IMR-90 (cell line): Measurements from ENCODE around the gene CHPF. TPM values are rescaled to one million over a fixed set of nuclear protein-coding genes. Genes with fewer than 3 reads are reported as not detected.

Experiments used
- ATAC-seq: fragments of 200-7000 bp; cut with Tn5 transposase; 2 replicates; pipeline ENCODE4 v1.9.1; 2020; ENCODE audit warnings: low read depth, mild to moderate bottlenecking, moderate library complexity
- BruUV-seq: library from RNA; stranded (reverse); fragments of 400-500 nt; replicated peaks from 2 replicates; lab custom pipeline; 2021; lab: Mats Ljungman, UMichigan
- CTCF ChIA-PET: fragments of 300-600 bp; formaldehyde crosslinking; extraction: SDS; loops from one replicate; lab custom pipeline; 2021; ENCODE audit warnings: antibody characterized with exemption; lab: Yijun Ruan, JAX
- POLR2A ChIA-PET: fragments of 300-600 bp; sonication (Branson Sonifier 250); formaldehyde crosslinking; loops from one replicate; lab custom pipeline; 2022; ENCODE audit warnings: antibody characterized with exemption; ENCODE audit not compliant: unreplicated experiment; lab: Charles Lee
- DNase-seq: peaks from one replicate; pipeline ENCODE4 v3.0.0; 2013
- H2AFZ ChIP-seq: replicated peaks from 2 replicates; pipeline ENCODE3; 2013; ENCODE audit warnings: low read length, mild to moderate bottlenecking; ENCODE audit not compliant: poor library complexity
- H2AK5ac ChIP-seq: 2 replicates; pipeline ENCODE4 v1.6.1; 2013; ENCODE audit warnings: low read depth, low read length, inconsistent platforms
- H2AK9ac ChIP-seq: replicated peaks from 2 replicates; pipeline ENCODE3; 2013; ENCODE audit warnings: mild to moderate bottlenecking, low read depth, low read length, moderate library complexity; ENCODE audit not compliant: poor library complexity
- H2BK120ac ChIP-seq: 2 replicates; pipeline ENCODE4 v1.6.1; 2013; ENCODE audit warnings: low read depth, low read length, inconsistent platforms
- H2BK15ac ChIP-seq: 3 replicates; pipeline ENCODE4 v1.6.1; 2013; ENCODE audit warnings: low read depth, low read length, inconsistent platforms
- H2BK20ac ChIP-seq: 2 replicates; pipeline ENCODE4 v1.6.1; 2013; ENCODE audit warnings: low read depth, mild to moderate bottlenecking, inconsistent platforms, low read length, moderate library complexity
- H2BK5ac ChIP-seq: 2 replicates; pipeline ENCODE4 v1.6.1; 2013; ENCODE audit warnings: mild to moderate bottlenecking, low read depth, low read length, inconsistent platforms; ENCODE audit not compliant: poor library complexity, severe bottlenecking
- H3K14ac ChIP-seq: replicated peaks from 2 replicates; pipeline ENCODE4 v1.6.1; 2013; ENCODE audit warnings: low read depth, low read length, inconsistent platforms
- H3K18ac ChIP-seq: 2 replicates; pipeline ENCODE4 v1.6.1; 2013; ENCODE audit warnings: low read depth, low read length, control low read depth
- H3K23ac ChIP-seq: 2 replicates; pipeline ENCODE4 v1.6.1; 2013; ENCODE audit warnings: low read depth, low read length, inconsistent platforms
- H3K27ac ChIP-seq: 2 replicates; pipeline ENCODE4 v1.5.1; 2013; ENCODE audit warnings: mild to moderate bottlenecking, control low read depth, low read length; ENCODE audit not compliant: insufficient read depth
- H3K27me3 ChIP-seq: 2 replicates; pipeline ENCODE4 v1.6.1; 2013; ENCODE audit warnings: low read length; ENCODE audit not compliant: control insufficient read depth, insufficient read depth
- H3K36me3 ChIP-seq: 2 replicates; pipeline ENCODE4 v1.6.1; 2013; ENCODE audit warnings: low read length, mixed read lengths; ENCODE audit not compliant: control insufficient read depth, insufficient read depth
- H3K4ac ChIP-seq: 2 replicates; pipeline ENCODE4 v1.6.1; 2013; ENCODE audit warnings: low read depth, low read length, inconsistent platforms
- H3K4me1 ChIP-seq: 2 replicates; pipeline ENCODE4 v1.6.1; 2013; ENCODE audit warnings: low read length, mixed read lengths; ENCODE audit not compliant: control insufficient read depth, insufficient read depth
- H3K4me2 ChIP-seq: 2 replicates; pipeline ENCODE4 v1.6.1; 2013; ENCODE audit warnings: low read depth, mild to moderate bottlenecking, control low read depth, low read length, moderate library complexity
- H3K4me3 ChIP-seq: 2 replicates; pipeline ENCODE4 v1.5.1; 2013; ENCODE audit warnings: low read depth, mild to moderate bottlenecking, control low read depth, low read length, moderate library complexity; ENCODE audit not compliant: insufficient read depth
- H3K56ac ChIP-seq: 2 replicates; pipeline ENCODE4 v1.6.1; 2013; ENCODE audit warnings: low read length, inconsistent platforms; ENCODE audit not compliant: insufficient read depth; ENCODE audit errors: extremely low read depth
- H3K79me1 ChIP-seq, 2 experiments: 2 replicates each; pipeline ENCODE4 v1.6.1; 2013; ENCODE audit warnings: low read length in 2 of 2, inconsistent platforms in 1 of 2, low read depth in 1 of 2
- H3K9ac ChIP-seq: 2 replicates; pipeline ENCODE4 v1.6.1; 2013; ENCODE audit warnings: low read depth, low read length, control low read depth
- H3K9me1 ChIP-seq: 2 replicates; pipeline ENCODE4 v1.6.1; 2013; ENCODE audit warnings: low read length, inconsistent platforms; ENCODE audit not compliant: insufficient read depth
- H3K9me3 ChIP-seq: 2 replicates; pipeline ENCODE4 v1.6.1; 2013; ENCODE audit warnings: low read length; ENCODE audit not compliant: control insufficient read depth, insufficient read depth
- H4K20me1 ChIP-seq: 2 replicates; pipeline ENCODE4 v1.6.1; 2013; ENCODE audit warnings: low read length, inconsistent platforms; ENCODE audit not compliant: insufficient read depth
- H4K5ac ChIP-seq: 2 replicates; pipeline ENCODE4 v1.6.1; 2013; ENCODE audit warnings: mild to moderate bottlenecking, low read depth, low read length, control low read depth
- H4K8ac ChIP-seq, 2 experiments: 2 replicates each; pipeline ENCODE4 v1.6.1; 2013; ENCODE audit warnings: low read depth in 2 of 2, low read length in 2 of 2, control low read depth in 1 of 2, inconsistent platforms in 1 of 2
- H4K91ac ChIP-seq: 2 replicates; pipeline ENCODE4 v1.6.1; 2013; ENCODE audit warnings: low read depth, low read length, inconsistent platforms; ENCODE audit not compliant: insufficient read depth
- CEBPB ChIP-seq: IDR thresholded peaks from 2 replicates; pipeline ENCODE4 v1.6.1; 2012; ENCODE audit warnings: low read depth, low read length, improper control_type of control experiment
- CHD1 ChIP-seq: IDR thresholded peaks from 2 replicates; pipeline ENCODE4 v1.6.1; 2012; ENCODE audit warnings: low read depth, low read length, improper control_type of control experiment
- MAFK ChIP-seq: IDR thresholded peaks from 2 replicates; pipeline ENCODE4 v1.6.1; 2012; ENCODE audit warnings: low read depth, low read length, improper control_type of control experiment
- MAZ ChIP-seq: IDR thresholded peaks from 2 replicates; pipeline ENCODE4 v1.6.1; 2012; ENCODE audit warnings: low read depth, mild to moderate bottlenecking, low read length, improper control_type of control experiment, moderate library complexity, borderline replicate concordance
- MXI1 ChIP-seq: IDR thresholded peaks from 2 replicates; pipeline ENCODE4 v1.6.1; 2012; ENCODE audit warnings: low read depth, mild to moderate bottlenecking, low read length, moderate library complexity, borderline replicate concordance
- NFE2L2 ChIP-seq: fragments of 150-350 bp; IDR thresholded peaks from 2 replicates; pipeline ENCODE4 v1.6.1; 2016; ENCODE audit warnings: low read depth, mild to moderate bottlenecking, low read length
- POLR2A ChIP-seq: IDR thresholded peaks from 2 replicates; pipeline ENCODE4 v1.6.1; 2012; ENCODE audit warnings: mild to moderate bottlenecking, low read depth, low read length
- RAD21 ChIP-seq: IDR thresholded peaks from 2 replicates; pipeline ENCODE4 v1.6.1; 2012; ENCODE audit warnings: low read length, improper control_type of control experiment
- SMC3 ChIP-seq: fragments of 150-350 bp; IDR thresholded peaks from 2 replicates; pipeline ENCODE4 v1.6.1; 2016; ENCODE audit warnings: low read depth, mild to moderate bottlenecking, antibody characterized with exemption, low read length, moderate library complexity
- WGBS, 2 experiments: methylation state at CpG; one replicate each; pipeline versions ENCODE4 v1.1.5 to v1.1.7; 2013; ENCODE audit warnings: missing lambda C conversion rate in 2 of 2; ENCODE audit not compliant: insufficient read length in 1 of 2; ENCODE audit errors: extremely low coverage in 2 of 2; 5-methylcytosine and 5-hydroxymethylcytosine counted together
- dilution Hi-C: fragments of 300-500 bp; cut with HindIII; formaldehyde crosslinking; loops from one replicate; pipeline ENCODE4 v1.14.3; 2018; ENCODE audit warnings: low sequenced_read_pairs; ENCODE audit not compliant: unreplicated experiment
- in situ Hi-C: fragments of 300-500 bp; cut with MboI; formaldehyde crosslinking; loops from 3 replicates; pipeline ENCODE4 v1.14.3; 2019; ENCODE audit warnings: low sequenced_read_pairs, inconsistent platforms, mixed read lengths
- intact Hi-C: fragments of 100-400 bp; cut with micrococcal nuclease; formaldehyde crosslinking; loops from 2 replicates; pipeline ENCODE4 v1.10.0; 2022
- polyA plus RNA-seq, 3 experiments: library from polyadenylated mRNA; depleted of rRNA; stranded (reverse); fragments of >200 nt; gene quantifications; 2 replicates each; pipeline ENCODE4 v1.2.3, GENCODE V29; 2012; ENCODE audit warnings: low replicate concordance in 1 of 3
- total RNA-seq: library from RNA; depleted of rRNA; stranded (reverse); fragments of >200 nt; gene quantifications from 2 replicates; pipeline ENCODE4 v1.2.3, GENCODE V29; 2012
- TF ChIP-seq, protein P1 (sequence below): fragments of 150-350 bp; IDR thresholded peaks from 2 replicates; pipeline ENCODE4 v1.6.1; 2016; ENCODE audit warnings: low read depth, mild to moderate bottlenecking, low read length, moderate library complexity, borderline replicate concordance
- TF ChIP-seq, protein P2 (sequence below): fragments of 150-350 bp; IDR thresholded peaks from 2 replicates; pipeline ENCODE4 v1.6.1; 2017; ENCODE audit warnings: mild to moderate bottlenecking, antibody characterized with exemption, low read length, low read depth

Gene CHPF
- total and polyA plus RNA-seq, 2 of the 4 experiments (the other 2 are of a cell fraction) = 24.0 to 115 TPM

DNA sequence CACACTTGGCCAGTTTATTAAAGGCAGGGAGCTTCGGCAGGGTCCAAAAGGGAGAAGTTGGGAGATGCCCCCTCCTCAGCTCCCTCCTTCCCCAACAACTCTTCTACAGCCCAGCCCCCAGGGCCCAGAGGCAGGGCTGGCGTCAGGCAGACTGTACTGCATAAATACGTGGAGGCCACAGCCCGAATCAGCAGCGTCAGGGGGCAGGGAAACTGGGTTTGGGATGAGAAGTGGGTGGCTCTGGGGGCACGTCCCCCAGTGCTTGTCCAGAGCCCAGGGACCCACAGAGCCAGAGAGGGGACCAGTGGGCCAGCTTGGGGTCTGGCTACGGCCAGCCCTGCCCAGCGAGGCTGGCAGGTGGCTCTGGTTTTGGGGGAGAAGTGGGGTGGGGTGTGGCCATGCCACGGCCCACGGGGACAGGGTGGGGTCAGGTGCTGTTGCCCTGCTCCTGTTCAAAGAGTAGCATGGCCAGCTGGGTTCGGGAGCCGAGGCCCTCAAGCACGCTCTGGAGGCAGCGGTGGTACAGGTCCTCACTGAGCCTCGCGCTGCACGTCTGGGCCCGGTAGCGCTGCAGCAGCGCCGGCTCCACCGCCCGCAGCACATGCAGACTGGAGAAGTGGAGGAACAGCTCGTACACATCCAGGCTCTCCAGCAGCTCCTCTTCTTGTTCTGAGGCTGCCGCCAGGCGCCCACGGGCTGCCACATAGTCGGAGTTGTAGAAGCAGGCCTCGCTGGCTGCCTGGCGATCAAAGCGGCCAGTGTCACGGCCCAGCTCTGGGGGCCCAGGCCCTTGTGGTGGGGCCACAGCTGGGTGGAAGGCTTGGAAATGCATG lies 4.4 kb downstream of the CHPF start (continued):
- TF ChIP-seq MAZ (no peak), CHD1 (no peak)

DNA sequence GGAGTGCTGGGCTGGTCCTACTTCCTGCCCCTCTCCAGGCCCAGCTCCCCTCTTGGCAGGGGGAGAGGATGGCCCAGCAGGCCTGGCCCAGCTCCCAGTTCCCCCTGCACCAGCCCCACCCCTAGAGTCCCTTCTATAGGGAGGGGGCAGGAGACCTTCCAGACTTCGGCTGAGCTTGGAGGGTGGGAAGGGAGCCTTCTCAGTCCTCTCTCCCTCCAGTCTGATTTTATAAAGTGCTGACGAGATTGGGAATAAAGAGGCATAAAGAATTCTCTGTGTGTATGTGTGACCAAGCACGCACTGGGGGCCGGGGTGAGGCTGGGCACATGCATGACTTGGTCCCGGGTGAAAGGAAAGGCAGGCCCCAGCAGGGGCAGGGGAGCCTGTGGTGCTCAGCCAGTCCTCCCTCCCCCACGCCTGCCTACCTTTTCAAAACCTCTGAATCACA lies 5.1 kb downstream of the CHPF start:
- in situ Hi-C loops (no loop called here), intact Hi-C loops (no loop called here), dilution Hi-C loops (no loop called here)
- peaks cover 24% of the 10 kb centered on the region for H3K4me1 ChIP-seq
- WGBS, 2 experiments = no CpG with 5 or more reads among the region's 6 CpGs
- H2AK5ac ChIP-seq = no peak overlapping the region
- H2BK20ac ChIP-seq = no peak overlapping the region
- 0 out of 2 replicates have a peak, but pooled peaks cover 2% of the 10 kb centered on the region for H3K9me1 ChIP-seq
- H3K27ac ChIP-seq = peak overlapping the region; percentile 22; the same call in 1 of the 2 replicates
- H2BK5ac ChIP-seq = no peak overlapping the region
- peak; percentile 25 for DNase-seq
- no peak overlapping the region for H3K4me2 ChIP-seq
- peak overlapping the region; percentile 89 for H2AK9ac ChIP-seq
- H3K4ac ChIP-seq = no peak overlapping the region
- no peak overlapping the region for H3K14ac ChIP-seq
- H4K8ac ChIP-seq = no peak overlapping the region; a peak in 1 of 4 replicates
- H2BK15ac ChIP-seq = no peak overlapping the region
- peak; percentile 3 for ATAC-seq
- H4K91ac ChIP-seq = peak overlapping the region; percentile 4; the same call in 1 of the 2 replicates
- no peak overlapping the region for H3K4me3 ChIP-seq
- H2BK120ac ChIP-seq = no peak overlapping the region
- POLR2A ChIA-PET = no interaction called here
- H3K27me3 ChIP-seq = peaks cover under 1% of the 10 kb centered on the region; the same call in 1 of the 2 replicates
- peaks cover 26% of the 10 kb centered on the region for H3K36me3 ChIP-seq
- H4K5ac ChIP-seq = no peak overlapping the region
- H3K9me3 ChIP-seq = no peaks in the 10 kb centered on the region
- H3K23ac ChIP-seq = no peak overlapping the region
- no peak overlapping the region for H3K56ac ChIP-seq
- H4K20me1 ChIP-seq = peaks cover 28% of the 10 kb centered on the region
- H3K79me1 ChIP-seq = peaks cover 6 to 38% of the 10 kb centered on the region in 2 experiments; a peak in 3 of 4 replicates
- H3K18ac ChIP-seq = no peak overlapping the region; the same call in 1 of the 2 replicates
- H3K9ac ChIP-seq = peak overlapping the region; percentile 0; the same call in 1 of the 2 replicates
- H2AFZ ChIP-seq = no peak overlapping the region
- no TSS peak for BruUV-seq
- CTCF ChIA-PET = interaction anchor here (0.6 kb wide), 1 partner anchor 9 kb away, joined by 3 read pairs; no protein-coding TSS in a partner anchor
- no peak for TF ChIP-seq SMC3
- no peak for TF ChIP-seq MXI1
- TF ChIP-seq, protein P1, sequence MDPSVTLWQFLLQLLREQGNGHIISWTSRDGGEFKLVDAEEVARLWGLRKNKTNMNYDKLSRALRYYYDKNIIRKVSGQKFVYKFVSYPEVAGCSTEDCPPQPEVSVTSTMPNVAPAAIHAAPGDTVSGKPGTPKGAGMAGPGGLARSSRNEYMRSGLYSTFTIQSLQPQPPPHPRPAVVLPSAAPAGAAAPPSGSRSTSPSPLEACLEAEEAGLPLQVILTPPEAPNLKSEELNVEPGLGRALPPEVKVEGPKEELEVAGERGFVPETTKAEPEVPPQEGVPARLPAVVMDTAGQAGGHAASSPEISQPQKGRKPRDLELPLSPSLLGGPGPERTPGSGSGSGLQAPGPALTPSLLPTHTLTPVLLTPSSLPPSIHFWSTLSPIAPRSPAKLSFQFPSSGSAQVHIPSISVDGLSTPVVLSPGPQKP = no peak
- TF ChIP-seq POLR2A = no peak
- no peak for TF ChIP-seq MAZ
- TF ChIP-seq MAFK = no peak
- TF ChIP-seq, protein P2, sequence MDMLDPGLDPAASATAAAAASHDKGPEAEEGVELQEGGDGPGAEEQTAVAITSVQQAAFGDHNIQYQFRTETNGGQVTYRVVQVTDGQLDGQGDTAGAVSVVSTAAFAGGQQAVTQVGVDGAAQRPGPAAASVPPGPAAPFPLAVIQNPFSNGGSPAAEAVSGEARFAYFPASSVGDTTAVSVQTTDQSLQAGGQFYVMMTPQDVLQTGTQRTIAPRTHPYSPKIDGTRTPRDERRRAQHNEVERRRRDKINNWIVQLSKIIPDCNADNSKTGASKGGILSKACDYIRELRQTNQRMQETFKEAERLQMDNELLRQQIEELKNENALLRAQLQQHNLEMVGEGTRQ = no peak
- TF ChIP-seq NFE2L2 = no peak
- TF ChIP-seq RAD21 = no peak
- no peak for TF ChIP-seq CEBPB
